RWPE2 (cell line): ENCODE measurements around the gene LCLAT1.

Experiments used
- ATAC-seq: fragments of 200-7000 bp; cut with Tn5 transposase; 3 replicates; pipeline ENCODE4 v1.9.1; 2021; ENCODE audit warnings: low read depth
- DNase-seq: peaks from one replicate; pipeline ENCODE4 v3.0.0-alpha.2; 2020; ENCODE audit warnings: low spot score
- H3K27ac ChIP-seq: fragments of 450-650 bp; 2 replicates; pipeline ENCODE4 v1.5.1; 2017; ENCODE audit warnings: mild to moderate bottlenecking; ENCODE audit not compliant: poor library complexity, severe bottlenecking
- H3K27me3 ChIP-seq: fragments of 250-450 bp; sonication (Bioruptor Pico); 2 replicates; pipeline ENCODE4 v1.5.1; 2021; ENCODE audit warnings: mild to moderate bottlenecking, moderate library complexity; ENCODE audit not compliant: insufficient read depth, poor library complexity, severe bottlenecking
- H3K36me3 ChIP-seq: fragments of 250-450 bp; sonication (Bioruptor Pico); 2 replicates; pipeline ENCODE4 v1.5.1; 2020; ENCODE audit warnings: low read depth, mild to moderate bottlenecking, moderate library complexity
- H3K4me1 ChIP-seq: fragments of 250-450 bp; sonication (Bioruptor Pico); 2 replicates; pipeline ENCODE4 v1.5.1; 2021; ENCODE audit warnings: mild to moderate bottlenecking, moderate library complexity; ENCODE audit not compliant: insufficient read depth, poor library complexity, severe bottlenecking
- H3K4me3 ChIP-seq: fragments of 250-450 bp; sonication (Bioruptor Pico); 2 replicates; pipeline ENCODE4 v1.5.1; 2021; ENCODE audit warnings: mild to moderate bottlenecking, moderate library complexity; ENCODE audit not compliant: severe bottlenecking
- H3K9me3 ChIP-seq: fragments of 250-450 bp; sonication (Bioruptor Pico); 2 replicates; pipeline ENCODE4 v1.5.1; 2021; ENCODE audit warnings: mild to moderate bottlenecking, moderate library complexity; ENCODE audit not compliant: severe bottlenecking
- CTCF ChIP-seq: fragments of 450-650 bp; IDR thresholded peaks from one replicate; pipeline ENCODE4 v1.5.1; 2017; ENCODE audit warnings: mild to moderate bottlenecking, moderate library complexity; ENCODE audit not compliant: poor library complexity, severe bottlenecking

Gene LCLAT1

GRCh38 chr2:30425326-30425725 is 21.7 kb upstream of the LCLAT1 start:
- ATAC-seq: no peak
- TF ChIP-seq CTCF: no peak
- no peak for DNase-seq
- Histone ChIP-seq H3K9me3 (no peaks in the 10 kb centered on the region), H3K4me1 (no peaks in the 10 kb centered on the region), H3K27me3 (no peaks in the 10 kb centered on the region), H3K4me3 (no peak overlapping the region), H3K27ac (no peak overlapping the region), H3K36me3 (no peaks in the 10 kb centered on the region)

- no peak for TF ChIP-seq CTCF
- no peak for ATAC-seq
- no peaks in the 10 kb centered on the region for H3K27me3 ChIP-seq
Observed at GRCh38 chr2:30427606-30428347, 19.3 kb upstream of the LCLAT1 start.

GRCh38 chr2:30428348-30428662 is 18.7 kb upstream of the LCLAT1 start:
- H3K4me1 ChIP-seq: no peaks in the 10 kb centered on the region
- H3K27me3 ChIP-seq: no peaks in the 10 kb centered on the region
- no peaks in the 10 kb centered on the region for H3K9me3 ChIP-seq
- DNase-seq: no peak
- no peak for ATAC-seq
- H3K27ac ChIP-seq: no peak overlapping the region
- H3K36me3 ChIP-seq: no peaks in the 10 kb centered on the region
- TF ChIP-seq CTCF: no peak
- H3K4me3 ChIP-seq: no peak overlapping the region

More at GRCh38 chr2:30427606-30428347, 19.3 kb upstream of the LCLAT1 start:
- Histone ChIP-seq H3K4me3 (no peak overlapping the region), H3K4me1 (no peaks in the 10 kb centered on the region), H3K36me3 (no peaks in the 10 kb centered on the region), H3K27ac (no peak overlapping the region), H3K9me3 (no peaks in the 10 kb centered on the region)
- DNase-seq: no peak

GRCh38 chr2:30428827-30429461 is 18.1 kb upstream of the LCLAT1 start:
- H3K4me1 ChIP-seq: no peaks in the 10 kb centered on the region
- no peak for ATAC-seq
- no peak overlapping the region for H3K27ac ChIP-seq
- no peak for TF ChIP-seq CTCF
- H3K9me3 ChIP-seq: no peaks in the 10 kb centered on the region
- H3K27me3 ChIP-seq: no peaks in the 10 kb centered on the region
- no peak for DNase-seq
- H3K36me3 ChIP-seq: no peaks in the 10 kb centered on the region
- no peak overlapping the region for H3K4me3 ChIP-seq
